ENCODE results near the gene TRRAP. TPM values are rescaled to one million over a fixed set of nuclear protein-coding genes. Genes with fewer than 3 reads are reported as not detected.

Gene TRRAP
- total RNA-seq, 5 donors from 2014 or later (not counting 1 experiment from before 2014, with no cell fraction given) = 53.9 to 71.7 (median 65.8) TPM

GRCh38 chr7:98880485-98880884 lies 2.2 kb downstream of the TRRAP start:
- 98% methylated on average over 5 of the region's 8 CpGs for WGBS (ENCODE audit: insufficient coverage)
- H3K9me3 ChIP-seq = no peaks in the 10 kb centered on the region
- ChIA-PET POLR2A (interaction anchor here in 1 of 2 donors (0.6 kb wide), 1 partner anchor 335 kb away, joined by 4 read pairs; no protein-coding TSS in a partner anchor), CTCF (interaction anchor here (0.6 kb wide), 2 partner anchors 9 to 747 kb away, joined by 3 read pairs; no protein-coding TSS in a partner anchor)
- no peaks in the 10 kb centered on the region for H3K27me3 ChIP-seq (replicated peaks in 1 of 2; ENCODE audit: control insufficient read depth in 2 of 2, extremely low read depth in 1 of 2, insufficient read depth in 2 of 2, low read length in 1 of 2)
- no peak overlapping the region for H3K4me3 ChIP-seq (ENCODE audit: control insufficient read depth in 1 of 2, extremely low read depth in 1 of 2, low read length in 1 of 2)
- Mint-ChIP-seq H3K9me3 (no peaks in the 10 kb centered on the region), H3K4me1 (peaks cover 24 to 32% (median 29%) of the 10 kb centered on the region in 3 donors), H3K27ac (peak overlapping the region; percentile 93 to 96), H3K4me3 (peak overlapping the region; percentile 94 to 96 (median 95)), H3K36me3 (peaks cover 27% of the 10 kb centered on the region), H3K27me3 (peaks cover 0 to 1% of the 10 kb centered on the region in 2 donors)
- ATAC-seq (replicated peaks in 1 of 4) (no peak), DNase-seq (no peak)
- H3K4me1 ChIP-seq (ENCODE audit: control insufficient read depth in 1 of 2, extremely low read depth in 1 of 2, insufficient read depth in 2 of 2, low read length in 2 of 2) = peaks cover 5 to 19% of the 10 kb centered on the region in 2 experiments
- peak overlapping the region; percentile 15 for H3K27ac ChIP-seq (ENCODE audit: low read length)
- peaks cover 15 to 23% of the 10 kb centered on the region in 2 donors for H3K36me3 ChIP-seq (ENCODE audit: control insufficient read depth in 2 of 2, extremely low read depth in 1 of 2, insufficient read depth in 1 of 2, low read length in 1 of 2)

- no peaks in the 10 kb centered on the region for H3K27me3 Mint-ChIP-seq
- no peaks in the 10 kb centered on the region for H3K27me3 ChIP-seq (replicated peaks in 1 of 2; ENCODE audit: control insufficient read depth in 2 of 2, extremely low read depth in 1 of 2, insufficient read depth in 2 of 2, low read length in 1 of 2)
- no peak overlapping the region for H3K27ac ChIP-seq (ENCODE audit: low read length)
- CTCF ChIA-PET = no interaction called here
- peaks cover 24 to 35% (median 34%) of the 10 kb centered on the region in 3 donors for H3K4me1 Mint-ChIP-seq
- H3K36me3 Mint-ChIP-seq = peaks cover 27% of the 10 kb centered on the region
- WGBS (ENCODE audit: insufficient coverage) = no CpG with 5 or more reads among the region's 9 CpGs
- peak overlapping the region in 2 of 3 donors; percentile 31 to 34 for H3K4me3 Mint-ChIP-seq
- peak overlapping the region in 1 of 2 donors; percentile 48 for H3K27ac Mint-ChIP-seq
- DNase-seq = no peak
- POLR2A ChIA-PET = interaction anchor here (0.7 to 0.9 kb wide), 3 partner anchors 10 to 642 kb away, joined by 4 to 8 read pairs (median 6); partner anchors contain the start of gene BUD31 (in 1 of the 2)
- H3K36me3 ChIP-seq (ENCODE audit: control insufficient read depth in 2 of 2, extremely low read depth in 1 of 2, insufficient read depth in 1 of 2, low read length in 1 of 2) = peaks cover 15 to 29% of the 10 kb centered on the region in 2 donors
- H3K9me3 ChIP-seq = no peaks in the 10 kb centered on the region
- H3K4me3 ChIP-seq (ENCODE audit: control insufficient read depth in 1 of 2, extremely low read depth in 1 of 2, low read length in 1 of 2) = no peak overlapping the region
- H3K4me1 ChIP-seq (ENCODE audit: control insufficient read depth in 1 of 2, extremely low read depth in 1 of 2, insufficient read depth in 2 of 2, low read length in 2 of 2) = peaks cover 5 to 19% of the 10 kb centered on the region in 2 experiments
- H3K9me3 Mint-ChIP-seq = no peaks in the 10 kb centered on the region
- no peak for ATAC-seq (replicated peaks in 1 of 4)
Observed at GRCh38 chr7:98881561-98882315, 3.4 kb downstream of the TRRAP start.

DNA sequence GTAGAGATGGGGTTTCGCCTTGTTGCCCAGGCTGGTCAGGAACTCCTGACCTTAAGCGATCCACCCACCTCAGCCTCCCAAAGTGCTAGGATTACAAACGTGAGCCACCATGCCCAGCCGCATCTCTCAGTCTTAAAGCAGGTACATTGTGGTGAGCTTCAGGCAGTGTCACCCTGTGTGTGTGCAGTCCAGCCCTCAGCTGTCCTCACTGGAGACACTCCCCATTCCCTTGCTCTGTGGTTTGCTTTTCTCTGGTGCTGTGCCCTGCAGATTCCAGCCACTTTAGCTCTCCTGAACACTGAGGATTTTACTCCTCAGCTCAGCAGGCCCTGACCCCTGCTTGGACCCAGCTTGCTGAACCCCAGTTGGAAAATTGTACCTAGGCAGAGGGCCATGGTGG lies 6.1 kb downstream of the TRRAP start:
- no peak for ATAC-seq (replicated peaks in 1 of 4)
- no peaks in the 10 kb centered on the region for H3K9me3 ChIP-seq
- CTCF ChIA-PET = no interaction called here
- Mint-ChIP-seq H3K9me3 (no peaks in the 10 kb centered on the region), H3K27me3 (no peaks in the 10 kb centered on the region), H3K4me3 (no peak overlapping the region), H3K36me3 (peaks cover 36% of the 10 kb centered on the region), H3K4me1 (peaks cover 23 to 50% (median 46%) of the 10 kb centered on the region in 3 donors), H3K27ac (no peak overlapping the region)
- no peak for DNase-seq
- whole genome bisulfite sequencing (ENCODE audit: insufficient coverage) = 85% methylated on average over 3 of the region's 4 CpGs
- H3K4me1 ChIP-seq (ENCODE audit: control insufficient read depth in 1 of 2, extremely low read depth in 1 of 2, insufficient read depth in 2 of 2, low read length in 2 of 2) = peaks cover 3 to 14% of the 10 kb centered on the region in 2 experiments
- POLR2A ChIA-PET = no interaction called here
- H3K4me3 ChIP-seq (ENCODE audit: control insufficient read depth in 1 of 2, extremely low read depth in 1 of 2, low read length in 1 of 2) = no peak overlapping the region
- H3K27me3 ChIP-seq (replicated peaks in 1 of 2; ENCODE audit: control insufficient read depth in 2 of 2, extremely low read depth in 1 of 2, insufficient read depth in 2 of 2, low read length in 1 of 2) = no peaks in the 10 kb centered on the region
- no peak overlapping the region for H3K27ac ChIP-seq (ENCODE audit: low read length)
- peaks cover 15 to 45% of the 10 kb centered on the region in 2 donors for H3K36me3 ChIP-seq (ENCODE audit: control insufficient read depth in 2 of 2, extremely low read depth in 1 of 2, insufficient read depth in 1 of 2, low read length in 1 of 2)

DNA sequence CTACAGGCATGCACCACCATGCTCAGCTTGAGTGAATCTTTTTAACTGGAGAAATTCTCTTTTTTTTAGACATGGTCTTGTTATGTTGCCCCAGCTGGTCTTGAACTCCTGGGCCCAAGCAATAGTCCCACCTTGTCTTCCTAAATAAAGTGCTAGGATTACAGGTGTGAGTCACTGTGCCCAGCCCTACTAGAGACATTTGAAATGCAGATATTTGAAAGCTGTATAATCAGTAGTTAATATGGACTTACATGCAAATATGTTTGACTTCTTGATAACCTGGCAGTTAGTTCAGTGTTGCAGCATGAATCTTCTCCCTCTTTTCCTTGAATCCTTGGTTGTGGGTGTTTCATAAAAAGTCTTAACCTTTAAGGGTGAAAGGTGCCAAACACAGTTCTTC lies 8.7 kb downstream of the TRRAP start:
- Mint-ChIP-seq H3K27me3 (no peaks in the 10 kb centered on the region), H3K4me1 (peaks cover 11 to 32% (median 27%) of the 10 kb centered on the region in 3 donors), H3K9me3 (no peaks in the 10 kb centered on the region), H3K27ac (no peak overlapping the region), H3K4me3 (no peak overlapping the region), H3K36me3 (peaks cover 39% of the 10 kb centered on the region)
- Histone ChIP-seq H3K27me3 (replicated peaks in 1 of 2; ENCODE audit: control insufficient read depth in 2 of 2, extremely low read depth in 1 of 2, insufficient read depth in 2 of 2, low read length in 1 of 2) (no peaks in the 10 kb centered on the region), H3K36me3 (ENCODE audit: control insufficient read depth in 2 of 2, extremely low read depth in 1 of 2, insufficient read depth in 1 of 2, low read length in 1 of 2) (peaks cover 15 to 56% of the 10 kb centered on the region in 2 donors), H3K4me1 (ENCODE audit: control insufficient read depth in 1 of 2, extremely low read depth in 1 of 2, insufficient read depth in 2 of 2, low read length in 2 of 2) (peaks cover 0 to 2% of the 10 kb centered on the region in 2 experiments), H3K27ac (ENCODE audit: low read length) (no peak overlapping the region), H3K9me3 (no peaks in the 10 kb centered on the region), H3K4me3 (ENCODE audit: control insufficient read depth in 1 of 2, extremely low read depth in 1 of 2, low read length in 1 of 2) (no peak overlapping the region)
- ChIA-PET POLR2A (interaction anchor here in 1 of 2 donors (0.6 kb wide), 1 partner anchor 62 kb away, joined by 3 read pairs; no protein-coding TSS in a partner anchor), CTCF (no interaction called here)
- DNase-seq (no peak), ATAC-seq (replicated peaks in 1 of 4) (no peak)

- WGBS (ENCODE audit: insufficient coverage) = 100% methylated on average over 2 of the region's 7 CpGs
- H3K9me3 ChIP-seq = no peaks in the 10 kb centered on the region
- CTCF ChIA-PET = no interaction called here
- H3K4me3 ChIP-seq (ENCODE audit: control insufficient read depth in 1 of 2, extremely low read depth in 1 of 2, low read length in 1 of 2) = no peak overlapping the region
- Mint-ChIP-seq H3K27ac (no peak overlapping the region), H3K36me3 (peaks cover 57% of the 10 kb centered on the region), H3K9me3 (no peaks in the 10 kb centered on the region), H3K27me3 (no peaks in the 10 kb centered on the region), H3K4me3 (no peak overlapping the region), H3K4me1 (peaks cover 0 to 15% (median 14%) of the 10 kb centered on the region in 3 donors)
- ATAC-seq (replicated peaks in 1 of 4) = no peak
- POLR2A ChIA-PET = no interaction called here
- H3K4me1 ChIP-seq (ENCODE audit: control insufficient read depth in 1 of 2, extremely low read depth in 1 of 2, insufficient read depth in 2 of 2, low read length in 2 of 2) = peaks cover 0 to 2% of the 10 kb centered on the region in 2 experiments
- no peak overlapping the region for H3K27ac ChIP-seq (ENCODE audit: low read length)
- H3K36me3 ChIP-seq (ENCODE audit: control insufficient read depth in 2 of 2, extremely low read depth in 1 of 2, insufficient read depth in 1 of 2, low read length in 1 of 2) = peaks cover 0 to 71% of the 10 kb centered on the region in 2 donors
- DNase-seq = no peak
- no peaks in the 10 kb centered on the region for H3K27me3 ChIP-seq (replicated peaks in 1 of 2; ENCODE audit: control insufficient read depth in 2 of 2, extremely low read depth in 1 of 2, insufficient read depth in 2 of 2, low read length in 1 of 2)
Observed at GRCh38 chr7:98892609-98893008, 14.3 kb downstream of the TRRAP start.

- WGBS (ENCODE audit: insufficient coverage) = 87% methylated on average over 2 of the region's 7 CpGs
- DNase-seq (no peak), ATAC-seq (replicated peaks in 1 of 4) (no peak)
- ChIA-PET POLR2A (no interaction called here), CTCF (interaction anchor here in 1 of 2 donors (0.7 kb wide), 1 partner anchor 32 kb away, joined by 3 read pairs; no protein-coding TSS in a partner anchor)
- Mint-ChIP-seq H3K9me3 (no peaks in the 10 kb centered on the region), H3K27me3 (no peaks in the 10 kb centered on the region), H3K36me3 (peaks cover 66% of the 10 kb centered on the region), H3K4me3 (no peak overlapping the region), H3K4me1 (peaks cover 0 to 6% (median 3%) of the 10 kb centered on the region in 3 donors), H3K27ac (no peak overlapping the region)
- Histone ChIP-seq H3K27me3 (replicated peaks in 1 of 2; ENCODE audit: control insufficient read depth in 2 of 2, extremely low read depth in 1 of 2, insufficient read depth in 2 of 2, low read length in 1 of 2) (no peaks in the 10 kb centered on the region), H3K36me3 (ENCODE audit: control insufficient read depth in 2 of 2, extremely low read depth in 1 of 2, insufficient read depth in 1 of 2, low read length in 1 of 2) (peaks cover 1 to 89% of the 10 kb centered on the region in 2 donors), H3K4me1 (ENCODE audit: control insufficient read depth in 1 of 2, extremely low read depth in 1 of 2, insufficient read depth in 2 of 2, low read length in 2 of 2) (no peaks in the 10 kb centered on the region), H3K4me3 (ENCODE audit: control insufficient read depth in 1 of 2, extremely low read depth in 1 of 2, low read length in 1 of 2) (no peak overlapping the region), H3K9me3 (no peaks in the 10 kb centered on the region), H3K27ac (ENCODE audit: low read length) (no peak overlapping the region)
Observed at GRCh38 chr7:98899816-98900215, 21.5 kb downstream of the TRRAP start.
